Testis (tissue), 3 donors: ENCODE measurements around the gene INPP5A. TPM values are rescaled to one million over a fixed set of nuclear protein-coding genes. Genes with fewer than 3 reads are reported as not detected.
"Not testable (repeated sequence)": the region's sequence is repeated elsewhere in the genome, so short reads cannot be mapped to it uniquely, and the experiment has no call there.

Source experiments
- DNase-seq: peaks from one replicate; pipeline ENCODE4 v3.0.0-alpha.2; 2019
- H3K27ac ChIP-seq, 2 donors: fragments of 200-600 bp; sonication (generic); one replicate each; pipeline ENCODE4 v1.5.1; 2019
- H3K27me3 ChIP-seq: fragments of 200-600 bp; sonication (generic); one replicate; pipeline ENCODE4 v1.5.1; 2019
- H3K36me3 ChIP-seq: fragments of 200-600 bp; sonication (generic); one replicate; pipeline ENCODE4 v1.5.1; 2017; ENCODE audit warnings: low read depth; ENCODE audit errors: missing control alignments
- H3K4me1 ChIP-seq: fragments of 200-600 bp; sonication (generic); one replicate; pipeline ENCODE4 v1.5.1; 2019
- H3K4me3 ChIP-seq, 2 donors: fragments of 200-600 bp; sonication (generic); one replicate each; pipeline ENCODE4 v1.5.1; 2017 to 2019
- H3K9me3 ChIP-seq: fragments of 200-600 bp; sonication (generic); one replicate; pipeline ENCODE4 v1.5.1; 2017
- POLR2A ChIP-seq: fragments of 450-650 bp; IDR thresholded peaks from one replicate; pipeline ENCODE4 v1.6.1; 2017; ENCODE audit warnings: antibody characterized with exemption, mild to moderate bottlenecking, moderate library complexity
- WGBS, 2 donors: methylation state at CpG; one replicate each; pipeline ENCODE4 v1.1.5; 2018; 5-methylcytosine and 5-hydroxymethylcytosine counted together
- intact Hi-C: fragments of 100-400 bp; cut with DNase I; formaldehyde crosslinking; loops from one replicate; pipeline ENCODE4 v1.15.1; 2023; ENCODE audit warnings: low total_unique reads
- polyA plus RNA-seq: library from polyadenylated mRNA; stranded (reverse); fragments of 350-450 nt; fragmentation: Illumina TruSeq; extraction: RNeasy Lipid Tissue Mini Kit (QIAGEN cat#74804); gene quantifications from one replicate; pipeline ENCODE4 v1.2.3, GENCODE V29; 2014; ENCODE audit warnings: low read depth, low replicate concordance; ENCODE audit not compliant: insufficient read depth
- total RNA-seq, 2 donors: library from RNA; depleted of rRNA; stranded (reverse); fragments of >200 nt; gene quantifications; one replicate each; pipeline ENCODE4 v1.2.3, GENCODE V29; 2016
- TF ChIP-seq, protein P1 (sequence below), 3 experiments: fragments of 450-650 bp in 2 of 3; fragments of 200-600 bp in 1 of 3; sonication (generic) in 1 of 3; IDR thresholded peaks; one replicate each; pipeline ENCODE4 v1.5.1; 2016 to 2019; ENCODE audit warnings: antibody characterized with exemption in 3 of 3, mild to moderate bottlenecking in 2 of 3, moderate library complexity in 1 of 3

The INPP5A gene
- total and polyA plus RNA-seq, 3 donors from 2014 or later = 54.1 to 103 (median 73.0) TPM

GRCh38 chr10:132671228-132672154, 133.9 kb downstream of the INPP5A start:
- no peak for TF ChIP-seq POLR2A
- TF ChIP-seq, protein P1, sequence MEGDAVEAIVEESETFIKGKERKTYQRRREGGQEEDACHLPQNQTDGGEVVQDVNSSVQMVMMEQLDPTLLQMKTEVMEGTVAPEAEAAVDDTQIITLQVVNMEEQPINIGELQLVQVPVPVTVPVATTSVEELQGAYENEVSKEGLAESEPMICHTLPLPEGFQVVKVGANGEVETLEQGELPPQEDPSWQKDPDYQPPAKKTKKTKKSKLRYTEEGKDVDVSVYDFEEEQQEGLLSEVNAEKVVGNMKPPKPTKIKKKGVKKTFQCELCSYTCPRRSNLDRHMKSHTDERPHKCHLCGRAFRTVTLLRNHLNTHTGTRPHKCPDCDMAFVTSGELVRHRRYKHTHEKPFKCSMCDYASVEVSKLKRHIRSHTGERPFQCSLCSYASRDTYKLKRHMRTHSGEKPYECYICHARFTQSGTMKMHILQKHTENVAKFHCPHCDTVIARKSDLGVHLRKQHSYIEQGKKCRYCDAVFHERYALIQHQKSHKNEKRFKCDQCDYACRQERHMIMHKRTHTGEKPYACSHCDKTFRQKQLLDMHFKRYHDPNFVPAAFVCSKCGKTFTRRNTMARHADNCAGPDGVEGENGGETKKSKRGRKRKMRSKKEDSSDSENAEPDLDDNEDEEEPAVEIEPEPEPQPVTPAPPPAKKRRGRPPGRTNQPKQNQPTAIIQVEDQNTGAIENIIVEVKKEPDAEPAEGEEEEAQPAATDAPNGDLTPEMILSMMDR (IDR thresholded peaks at IDR 0.05) = no peak
- no peak overlapping the region for H3K4me3 ChIP-seq
- WGBS, 2 donors = 93 to 94% methylated on average over 25 of the region's 25 CpGs
- no peaks in the 10 kb centered on the region for H3K9me3 ChIP-seq
- no peaks in the 10 kb centered on the region for H3K27me3 ChIP-seq
- H3K36me3 ChIP-seq = no peaks in the 10 kb centered on the region
- intact Hi-C loops = no loop called here
- no peak overlapping the region for H3K27ac ChIP-seq
- H3K4me1 ChIP-seq = no peaks in the 10 kb centered on the region
- no peak for DNase-seq

DNA sequence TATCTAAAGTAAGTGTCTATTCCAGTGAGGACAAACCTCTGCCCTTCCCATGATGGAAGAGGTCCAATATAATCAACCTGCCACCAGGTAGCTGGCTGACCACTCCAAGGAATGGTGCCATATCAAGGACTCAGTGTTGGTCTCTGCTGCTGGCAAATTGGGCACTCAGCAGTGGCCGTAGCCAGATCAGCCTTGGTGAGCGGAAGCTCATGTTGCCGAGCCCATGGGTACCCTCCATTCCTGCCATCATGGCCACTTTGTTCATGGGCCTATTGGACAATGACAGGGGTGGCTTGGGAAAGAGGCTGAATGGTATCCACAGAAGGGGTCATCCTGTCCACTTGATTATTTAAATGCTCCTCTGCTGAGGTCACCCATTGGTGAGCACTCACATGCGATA, 136.2 kb downstream of the INPP5A start:
- 90 to 98% methylated on average over 2 to 4 of the region's 4 CpGs for WGBS, 2 donors

GRCh38 chr10:132674311-132674710, 136.7 kb downstream of the INPP5A start:
- H3K27ac ChIP-seq = no peak overlapping the region
- no peaks in the 10 kb centered on the region for H3K27me3 ChIP-seq
- H3K4me1 ChIP-seq = no peaks in the 10 kb centered on the region
- TF ChIP-seq, protein P1 (IDR thresholded peaks at IDR 0.05) = no peak
- TF ChIP-seq POLR2A = no peak
- 93 to 94% methylated on average over 9 of the region's 9 CpGs for WGBS, 2 donors
- H3K36me3 ChIP-seq = no peaks in the 10 kb centered on the region
- intact Hi-C loops = no loop called here
- DNase-seq = no peak
- H3K9me3 ChIP-seq = no peaks in the 10 kb centered on the region
- no peak overlapping the region for H3K4me3 ChIP-seq

More for the DNA sequence above, 136.2 kb downstream of the INPP5A start:
- H3K36me3 ChIP-seq, H3K9me3 ChIP-seq, H3K4me1 ChIP-seq, H3K4me3 ChIP-seq, intact Hi-C loops, H3K27ac ChIP-seq, H3K27me3 ChIP-seq, DNase-seq: not testable (repeated sequence)

GRCh38 chr10:132675031-132675740, 137.6 kb downstream of the INPP5A start:
- no peak overlapping the region for H3K4me3 ChIP-seq
- no peaks in the 10 kb centered on the region for H3K27me3 ChIP-seq
- intact Hi-C loops = no loop called here
- H3K9me3 ChIP-seq = no peaks in the 10 kb centered on the region
- TF ChIP-seq, protein P1 (IDR thresholded peaks at IDR 0.05) = no peak
- no peak for TF ChIP-seq POLR2A
- DNase-seq = no peak
- no peak overlapping the region for H3K27ac ChIP-seq
- H3K36me3 ChIP-seq = no peaks in the 10 kb centered on the region
- no peaks in the 10 kb centered on the region for H3K4me1 ChIP-seq
- 90 to 91% methylated on average over 23 of the region's 23 CpGs for WGBS, 2 donors

DNA sequence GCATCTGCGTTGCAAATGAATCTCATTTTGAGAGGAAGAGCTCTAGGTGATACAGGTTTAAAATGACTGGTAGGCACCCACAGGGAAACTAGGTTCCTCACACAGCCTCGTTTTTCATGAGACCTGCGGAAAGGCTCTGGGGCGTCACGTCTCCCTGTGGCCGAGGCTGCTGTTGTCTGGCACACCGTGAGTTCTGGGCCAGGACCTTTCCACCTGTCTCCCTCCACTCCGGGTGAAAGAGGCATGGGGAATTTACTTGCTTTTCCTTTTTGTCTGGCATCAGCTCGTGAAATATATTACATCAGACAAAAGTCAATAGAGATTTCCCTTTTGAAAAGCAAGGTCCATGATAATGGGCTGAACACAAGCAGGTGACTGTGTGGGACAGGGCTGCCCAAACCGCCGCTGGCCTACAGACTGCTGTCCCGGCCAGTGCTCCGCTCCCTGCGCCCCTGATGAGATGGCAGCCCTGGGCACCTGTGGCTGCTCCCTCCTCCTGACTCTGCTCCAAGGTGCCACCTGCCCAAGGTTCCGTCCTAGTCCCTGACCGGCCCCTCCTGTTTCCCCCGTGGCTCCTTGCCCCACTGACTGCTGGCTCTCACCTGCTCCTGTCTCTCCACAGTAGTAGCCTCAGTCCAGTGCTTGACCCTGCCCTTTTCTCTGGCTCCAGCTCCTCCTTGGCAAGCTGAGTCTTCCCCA, 138.8 kb downstream of the INPP5A start:
- intact Hi-C loops = no loop called here
- 91 to 92% methylated on average over 17 of the region's 17 CpGs for WGBS, 2 donors
- Histone ChIP-seq H3K27me3 (no peaks in the 10 kb centered on the region), H3K36me3 (no peaks in the 10 kb centered on the region), H3K4me3 (no peak overlapping the region), H3K4me1 (no peaks in the 10 kb centered on the region), H3K27ac (no peak overlapping the region), H3K9me3 (no peaks in the 10 kb centered on the region)
- TF ChIP-seq POLR2A = no peak
- TF ChIP-seq, protein P1 (IDR thresholded peaks at IDR 0.05) = no peak
- no peak for DNase-seq
